ENCODE data around the gene AFAP1L1.

- TF ChIP-seq SP1 (IDR thresholded peaks at IDR 0.05; ENCODE audit: low read depth, low read length) (no peak), CTCF (IDR thresholded peaks at IDR 0.05 in 2 of 3, conservative IDR thresholded peaks at IDR 0.05 in 1 of 3; ENCODE audit: control insufficient read depth in 2 of 3, extremely low read depth in 1 of 3, insufficient read depth in 1 of 3, low read depth in 3 of 3, low read length in 3 of 3) (no peak), ZSCAN29 (IDR thresholded peaks at IDR 0.05) (no peak), FOS (IDR thresholded peaks at IDR 0.05; ENCODE audit: borderline replicate concordance, extremely low read depth, insufficient read length) (no peak), KDM1A (IDR thresholded peaks at IDR 0.05; ENCODE audit: borderline replicate concordance) (no peak), MXI1 (IDR thresholded peaks at IDR 0.05; ENCODE audit: low read depth, low read length) (no peak)
Measured at GRCh38 chr5:149344151-149344550, 72.5 kb downstream of the AFAP1L1 start.

Data from GM12878 (cell line).